Measurements from ENCODE around the gene CCND2. TPM values are rescaled to one million over a fixed set of nuclear protein-coding genes. Genes with fewer than 3 reads are reported as not detected.

CCND2 gene
- polyA plus RNA-seq, 5 donors: 42.2 to 67.8 (median 46.4) TPM

DNA sequence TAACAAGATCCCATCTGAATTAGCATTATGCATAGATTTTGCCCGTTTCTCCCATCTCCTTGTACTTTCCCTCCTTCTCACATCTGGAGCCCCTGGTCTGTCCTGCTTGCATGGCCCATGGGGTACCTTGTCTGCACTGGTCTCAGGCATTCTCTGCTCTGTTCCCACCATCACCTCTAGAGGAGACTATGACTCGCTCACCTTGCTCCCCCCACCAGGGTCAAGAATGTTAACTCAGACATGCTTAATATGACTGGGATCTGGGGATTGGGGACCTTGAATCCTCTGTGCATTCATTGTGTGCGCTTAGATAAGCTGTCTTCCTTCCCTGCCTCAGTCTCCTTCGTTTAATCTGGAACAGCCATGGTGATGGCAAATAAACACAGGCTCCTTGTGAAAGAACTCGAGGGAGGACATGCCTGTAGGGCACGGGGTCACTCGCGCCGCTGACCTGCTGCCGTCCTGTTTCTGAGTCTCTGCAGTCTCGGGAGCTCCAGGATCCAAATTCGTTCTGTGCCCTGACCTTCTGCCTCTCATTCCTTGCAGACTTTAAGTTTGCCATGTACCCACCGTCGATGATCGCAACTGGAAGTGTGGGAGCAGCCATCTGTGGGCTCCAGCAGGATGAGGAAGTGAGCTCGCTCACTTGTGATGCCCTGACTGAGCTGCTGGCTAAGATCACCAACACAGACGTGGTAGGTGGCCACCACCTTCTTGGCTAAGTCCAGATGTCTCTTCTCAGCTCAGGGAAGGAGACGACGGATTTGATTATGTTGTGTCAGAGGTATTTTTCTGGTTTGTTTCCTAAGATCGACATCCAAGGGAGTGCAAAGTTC, 15.0 kb downstream of the CCND2 start:
- no peak for DNase-seq

GRCh38 chr12:4289231-4289878, 15.8 kb downstream of the CCND2 start:
- no peak for DNase-seq

- DNase-seq: no peak
These were observed 16.6 kb downstream of the CCND2 start for GRCh38 chr12:4289998-4290790.

DNA sequence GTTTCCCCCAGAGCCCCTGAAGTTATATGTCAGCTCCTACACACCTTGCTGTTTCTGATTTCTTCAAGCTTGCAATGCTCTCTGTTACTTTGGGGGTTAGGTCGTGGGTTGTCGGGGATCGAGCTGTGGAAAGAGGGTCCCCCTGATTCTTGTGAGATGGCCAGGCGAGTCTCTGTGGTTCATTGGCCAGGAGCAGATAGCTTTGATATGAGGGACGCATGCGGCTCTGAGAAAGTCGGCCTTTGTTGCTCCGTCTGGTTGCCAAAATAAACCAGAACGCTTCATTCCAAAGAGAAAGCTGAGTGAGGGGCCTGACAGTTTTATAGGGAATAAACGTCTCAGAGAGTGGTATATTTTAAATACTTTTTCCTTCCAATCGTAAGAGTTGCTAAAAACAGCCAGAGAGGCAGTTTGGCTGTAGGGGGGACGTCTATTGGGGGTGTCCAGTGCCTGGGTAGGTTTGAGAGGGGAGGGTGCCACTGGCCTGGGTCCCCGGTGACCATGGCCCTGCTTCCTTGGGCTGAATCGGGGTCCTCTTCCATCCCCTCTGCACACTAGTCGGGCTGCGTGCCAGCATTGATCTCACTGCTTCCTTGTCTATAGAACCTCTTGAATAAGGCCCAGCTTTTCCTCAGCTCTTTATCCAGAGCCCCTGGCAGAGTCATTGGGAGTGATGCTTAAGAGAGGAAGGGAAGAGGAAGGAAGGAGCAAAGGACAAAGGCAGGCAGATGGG, 18.9 kb downstream of the CCND2 start:
- DNase-seq: no peak

GRCh38 chr12:4293299-4293965, 19.9 kb downstream of the CCND2 start:
- no peak for DNase-seq

- no peak for DNase-seq
These were observed 20.5 kb downstream of the CCND2 start for GRCh38 chr12:4293966-4294505.

GRCh38 chr12:4296751-4297150, 23.2 kb downstream of the CCND2 start:
- no peak for DNase-seq

GRCh38 chr12:4297617-4298016, 24.1 kb downstream of the CCND2 start:
- DNase-seq: no peak

GRCh38 chr12:4300883-4301282, 27.3 kb downstream of the CCND2 start:
- DNase-seq: no peak

DNA sequence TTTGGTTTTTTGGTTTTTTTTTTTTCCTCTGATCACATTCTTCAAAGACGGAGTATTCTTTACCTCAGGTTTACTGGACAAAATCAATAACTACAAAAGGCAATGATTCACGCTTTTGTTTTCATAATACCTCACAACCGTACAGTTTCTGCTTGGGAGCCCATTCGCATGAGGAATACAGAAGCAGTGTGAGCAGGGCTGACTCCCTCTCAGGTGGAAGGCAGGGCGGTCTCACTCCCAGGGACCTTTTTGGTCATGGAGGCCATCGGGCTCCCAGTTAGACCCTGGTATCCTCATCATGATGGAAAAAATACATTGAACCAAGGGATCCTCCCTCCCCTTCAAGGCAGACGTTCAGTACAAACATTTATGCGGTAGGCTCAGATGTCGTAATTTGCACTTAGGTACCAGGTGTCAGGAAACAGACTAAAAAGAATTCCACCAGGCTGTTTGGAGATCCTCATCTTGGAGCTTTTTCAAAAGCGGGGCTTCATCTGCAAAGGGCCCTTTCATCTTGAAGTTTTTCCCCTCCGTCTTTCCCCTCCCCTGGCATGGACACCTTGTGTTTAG, 28.5 kb downstream of the CCND2 start:
- DNase-seq: no peak

DNA sequence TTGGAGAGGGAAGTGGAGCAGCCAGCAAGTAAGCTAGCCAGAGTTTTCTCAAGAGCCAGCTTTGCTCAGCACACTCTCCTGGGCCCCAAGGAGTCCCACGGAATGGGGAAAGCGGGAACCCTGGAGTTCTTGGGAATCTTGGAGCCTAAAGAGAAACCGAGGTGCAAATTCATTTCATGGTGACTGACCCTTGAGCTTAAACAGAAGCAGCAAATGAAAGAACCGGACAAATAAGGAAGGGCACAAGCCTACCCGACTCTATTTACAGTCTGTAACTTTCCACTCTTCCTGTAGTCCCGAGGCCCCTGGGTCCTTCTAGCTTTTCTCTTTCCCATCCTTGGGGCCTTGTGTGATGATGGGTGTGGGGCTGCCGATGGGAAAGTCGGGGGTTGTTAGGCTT, 29.3 kb downstream of the CCND2 start:
- DNase-seq: no peak

DNA sequence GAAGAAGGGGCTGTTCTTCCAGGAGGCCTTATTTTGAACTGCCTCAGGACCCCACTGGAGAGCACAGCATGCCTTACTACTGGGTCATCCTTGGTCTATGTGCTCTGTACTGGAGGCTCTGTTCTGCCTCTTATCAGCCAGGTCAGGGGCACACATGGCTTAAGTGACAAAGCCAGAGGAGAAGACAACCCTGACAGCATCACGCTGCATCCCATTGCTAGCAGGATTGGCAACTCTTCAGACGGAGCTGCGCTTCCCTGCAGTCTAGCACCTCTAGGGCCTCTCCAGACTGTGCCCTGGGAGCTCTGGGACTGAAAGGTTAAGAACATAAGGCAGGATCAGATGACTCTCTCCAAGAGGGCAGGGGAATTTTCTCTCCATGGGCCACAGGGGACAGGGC, 30.2 kb downstream of the CCND2 start:
- DNase-seq: no peak

DNA sequence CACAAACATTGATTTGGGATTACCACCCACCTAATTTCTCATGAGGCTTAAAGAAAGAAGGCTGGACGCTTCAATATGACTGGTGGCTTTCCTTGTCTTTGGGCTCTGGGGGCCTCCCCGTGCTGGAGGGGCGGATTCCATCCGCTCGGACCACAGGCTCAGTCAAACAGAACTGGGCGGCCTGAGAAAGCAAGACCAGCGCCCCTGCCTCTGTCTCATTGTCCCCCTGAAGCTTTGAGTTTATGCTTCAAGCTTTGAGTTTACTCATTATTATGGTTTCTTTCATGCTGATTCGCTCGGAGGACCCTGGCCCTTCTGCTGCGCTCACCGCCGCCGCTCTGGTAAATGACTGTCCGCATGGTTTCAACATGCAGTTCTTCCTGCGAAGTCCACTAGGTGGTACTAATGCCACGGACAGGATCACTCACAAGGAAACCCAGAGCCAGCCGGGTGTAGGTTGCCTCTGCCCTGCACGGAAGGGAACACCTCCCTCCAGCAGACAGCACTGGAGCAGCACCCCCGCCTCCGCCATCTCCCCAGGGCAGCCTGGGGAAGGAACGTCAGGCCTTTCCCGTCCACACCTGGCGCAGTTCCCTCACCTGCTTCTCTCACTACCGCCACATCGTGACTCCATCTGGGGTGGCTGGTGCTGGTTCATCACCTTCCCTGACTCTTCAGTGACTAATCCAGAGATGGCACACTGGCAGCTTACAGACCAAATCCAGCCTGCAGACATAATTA, 34.2 kb downstream of the CCND2 start:
- peak; percentile 56 to 65 for DNase-seq

DNA sequence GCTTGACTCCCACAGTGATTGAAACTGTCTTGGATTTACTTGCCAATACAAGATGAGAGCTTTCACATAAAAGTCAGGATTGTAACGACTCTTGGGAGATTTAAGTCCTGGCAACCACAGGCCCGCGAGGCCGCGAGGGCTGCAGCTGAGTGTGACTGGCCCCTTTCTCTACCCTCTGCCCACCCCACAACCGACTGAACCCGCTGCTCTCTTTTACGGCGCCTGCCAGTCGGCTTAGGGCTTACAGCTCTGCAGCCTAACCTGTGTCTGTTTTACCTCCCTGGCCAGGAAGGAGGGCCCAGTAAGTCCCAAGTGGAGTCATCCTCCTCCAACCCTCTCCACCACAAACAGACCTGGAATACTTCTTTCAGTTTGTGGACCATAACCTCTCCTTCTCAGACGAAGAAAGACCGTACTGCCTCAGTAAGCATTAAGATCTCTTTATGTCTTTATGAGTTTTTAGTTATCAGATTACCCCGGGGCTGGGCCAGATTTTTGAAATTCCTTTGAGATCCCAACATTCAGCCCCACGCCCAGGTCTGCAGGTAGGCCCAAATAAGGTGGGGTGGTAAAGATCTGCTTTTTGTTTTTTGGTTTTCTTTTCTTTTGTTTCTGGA, 34.9 kb downstream of the CCND2 start:
- no peak for DNase-seq

- DNase-seq: no peak
These were observed 38.2 kb downstream of the CCND2 start for GRCh38 chr12:4311776-4312175.

GRCh38 chr12:4312251-4312650, 38.7 kb downstream of the CCND2 start:
- no peak for DNase-seq

DNA sequence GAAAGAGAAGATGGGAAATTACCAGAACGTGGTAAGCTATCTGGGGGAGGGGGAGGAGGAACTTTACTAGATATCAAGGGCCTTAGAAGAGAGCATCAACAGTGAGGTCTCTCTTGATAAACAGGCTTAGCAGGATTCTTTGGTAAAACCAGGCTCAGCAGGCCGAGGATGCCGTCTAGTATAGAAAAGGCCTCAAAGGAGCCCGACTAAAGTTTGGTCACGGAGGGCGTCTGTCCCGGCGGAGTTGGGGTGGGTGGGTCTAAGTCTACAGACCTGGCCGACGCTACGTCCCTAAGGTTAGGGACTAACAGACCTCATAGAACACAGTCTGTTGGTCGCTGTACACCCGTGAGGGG, 46.9 kb downstream of the CCND2 start:
- DNase-seq: no peak

DNA sequence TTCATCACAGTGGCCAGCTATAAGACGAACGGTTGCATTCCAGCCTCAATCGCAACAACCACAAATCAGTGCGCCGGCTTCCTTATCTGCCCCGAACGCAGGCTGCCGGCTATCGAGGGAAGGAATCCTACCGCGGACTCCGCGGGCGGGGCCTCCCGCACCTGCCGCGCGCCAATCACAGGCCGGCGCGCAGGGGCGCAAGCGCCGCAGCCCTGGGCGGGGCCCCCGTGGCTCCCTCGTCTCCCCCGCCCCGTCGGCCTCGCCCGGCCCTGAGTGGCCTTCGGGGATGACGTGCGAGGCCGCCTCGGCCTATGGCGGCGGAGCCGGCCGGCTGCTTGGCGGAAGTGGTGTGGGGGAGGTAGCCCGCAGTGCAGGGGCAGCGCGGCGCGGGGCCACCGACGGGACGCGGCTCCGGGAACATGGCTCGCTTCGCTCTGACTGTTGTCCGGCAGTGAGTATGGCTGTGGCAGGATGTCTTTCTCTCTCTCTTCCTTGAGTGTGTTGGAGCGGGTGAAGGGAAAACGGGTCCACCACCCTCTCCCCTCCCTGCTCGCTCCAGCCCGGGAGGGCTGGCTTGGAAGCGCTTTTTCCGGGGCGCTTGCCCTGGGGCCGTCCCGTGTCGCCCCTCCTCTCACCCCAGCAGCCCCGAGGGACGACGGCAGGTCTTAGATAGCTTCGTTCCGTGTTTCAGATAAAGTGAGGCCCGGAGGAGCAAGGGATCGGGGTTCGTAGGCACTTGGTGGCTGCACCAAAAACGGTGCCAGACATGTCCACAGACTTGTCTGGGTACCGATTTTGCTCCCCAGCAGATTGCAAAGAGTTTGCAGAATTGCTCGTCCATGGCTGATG, 47.5 kb downstream of the CCND2 start, which contains the start of gene TIGAR:
Gene TIGAR, plus strand, starts transcription at position 361 of the 849 bp plus-strand sequence. Its CDS starts 59 bp downstream, at position 420.
- peak; percentile 91 to 92 for DNase-seq
